Left lung (tissue), 10 donors: Measurements from ENCODE around the gene BHMT2. TPM values are rescaled to one million over a fixed set of nuclear protein-coding genes. Genes with fewer than 3 reads are reported as not detected.

Experiments
- ATAC-seq: fragments of 200-7000 bp; cut with Tn5 transposase; one replicate; pipeline ENCODE4 v1.9.1; 2020; ENCODE audit warnings: moderate library complexity
- DNase-seq, 4 donors: peaks; one replicate each; pipeline ENCODE4 v3.0.0-alpha.2; 2013 to 2020
- H3K27ac ChIP-seq, 2 donors: fragments of 200-600 bp; sonication (generic) in 1 of 2; one replicate each; pipeline versions ENCODE4 v1.5.0 to v1.8.0; 2020 to 2021
- H3K27me3 ChIP-seq, 2 donors: fragments of 200-600 bp; sonication (generic) in 1 of 2; one replicate each; pipeline versions ENCODE4 v1.5.0 to v1.8.0; 2020 to 2021
- H3K36me3 ChIP-seq, 2 donors: fragments of 200-600 bp; sonication (generic) in 1 of 2; one replicate each; pipeline versions ENCODE4 v1.5.0 to v1.8.0; 2020 to 2021
- H3K4me1 ChIP-seq, 2 donors: fragments of 200-600 bp; one replicate each; pipeline ENCODE4 v1.8.0; 2021
- H3K4me3 ChIP-seq, 2 donors: fragments of 200-600 bp; sonication (generic) in 1 of 2; one replicate each; pipeline versions ENCODE4 v1.5.0 to v1.8.0; 2020 to 2021; ENCODE audit warnings: mild to moderate bottlenecking in 1 of 2
- H3K9me3 ChIP-seq, 2 donors: fragments of 200-600 bp; sonication (generic) in 1 of 2; one replicate each; pipeline versions ENCODE4 v1.5.0 to v1.8.0; 2020 to 2021
- CTCF ChIP-seq, 2 donors: fragments of 200-600 bp; sonication (generic) in 1 of 2; IDR thresholded peaks; one replicate each; pipeline versions ENCODE4 v1.5.0 to v1.8.0; 2021; ENCODE audit warnings: antibody characterized with exemption in 2 of 2
- intact Hi-C, 2 donors: fragments of 100-400 bp; cut with DNase I; formaldehyde crosslinking; loops; one replicate each; pipeline versions ENCODE4 v1.11.2 to v1.14.2; 2022
- polyA plus RNA-seq, 6 donors: library from polyadenylated mRNA; unstranded; fragments of 120-200 nt; gene quantifications; one replicate each; pipeline ENCODE4 v1.2.1, GENCODE V29; 2013; ENCODE audit not compliant: insufficient read length in 6 of 6
- total RNA-seq, 2 donors: library from RNA; stranded (reverse); fragmentation: NEBNext Ultra II Directional; extraction: Animal tissue kit (Norgen Biotek cat#: 25700); gene quantifications; one replicate each; pipeline ENCODE4 v1.2.1, GENCODE V29; 2021
- donor health status: DM: no; HTN: yes; CAD: no.
- donor health status: DM: no; HTN: no; CAD: no.

The BHMT2 gene
- total and polyA plus RNA-seq, 8 donors = 1.8 to 4.8 (median 2.0) TPM

- Histone ChIP-seq H3K27me3 (no peaks in the 10 kb centered on the region), H3K27ac (no peak overlapping the region), H3K4me3 (no peak overlapping the region), H3K9me3 (no peaks in the 10 kb centered on the region), H3K4me1 (no peaks in the 10 kb centered on the region), H3K36me3 (no peaks in the 10 kb centered on the region)
- no peak for TF ChIP-seq CTCF (IDR thresholded peaks at IDR 0.05)
- DNase-seq = no peak
- ATAC-seq = peak; percentile 29
- intact Hi-C loops = no loop called here
Observed at GRCh38 chr5:79122973-79123372, 53.4 kb downstream of the BHMT2 start.

GRCh38 chr5:79124607-79125006, 55.0 kb downstream of the BHMT2 start:
- H3K27ac ChIP-seq = no peak overlapping the region
- H3K9me3 ChIP-seq = no peaks in the 10 kb centered on the region
- no peak for TF ChIP-seq CTCF (IDR thresholded peaks at IDR 0.05)
- H3K36me3 ChIP-seq = no peaks in the 10 kb centered on the region
- no peak for DNase-seq
- H3K4me3 ChIP-seq = no peak overlapping the region
- intact Hi-C loops = no loop called here
- H3K4me1 ChIP-seq = no peaks in the 10 kb centered on the region
- no peaks in the 10 kb centered on the region for H3K27me3 ChIP-seq
- no peak for ATAC-seq

GRCh38 chr5:79130781-79131180, 61.2 kb downstream of the BHMT2 start:
- no peak for ATAC-seq
- Histone ChIP-seq H3K36me3 (no peaks in the 10 kb centered on the region), H3K4me3 (no peak overlapping the region), H3K27me3 (no peaks in the 10 kb centered on the region), H3K9me3 (no peaks in the 10 kb centered on the region), H3K4me1 (peaks cover 5 to 10% of the 10 kb centered on the region in 2 donors), H3K27ac (no peak overlapping the region)
- no peak for TF ChIP-seq CTCF (IDR thresholded peaks at IDR 0.05)
- intact Hi-C loops = loop anchor here in 1 of 2 donors (5.0 to 10.0 kb wide), 2 partner anchors 108 to 334 kb away; no protein-coding TSS in a partner anchor
- no peak for DNase-seq

GRCh38 chr5:79133121-79133656, 63.6 kb downstream of the BHMT2 start:
- ATAC-seq (peak; percentile 87), DNase-seq (peak in 2 of 4 donors; percentile 47 to 48)
- Histone ChIP-seq H3K4me3 (peak overlapping the region in 1 of 2 donors; percentile 7), H3K27me3 (no peaks in the 10 kb centered on the region), H3K4me1 (peaks cover 5 to 10% of the 10 kb centered on the region in 2 donors), H3K9me3 (no peaks in the 10 kb centered on the region), H3K36me3 (no peaks in the 10 kb centered on the region), H3K27ac (peak overlapping the region in 1 of 2 donors; percentile 18)
- peak in 1 of 2 donors; percentile 20 for TF ChIP-seq CTCF (IDR thresholded peaks at IDR 0.05)
- intact Hi-C loops = loop anchor here in 1 of 2 donors (5.0 to 10.0 kb wide), 2 partner anchors 111 to 332 kb away; no protein-coding TSS in a partner anchor

- TF ChIP-seq CTCF (IDR thresholded peaks at IDR 0.05) = peak in 1 of 2 donors; percentile 68
- Histone ChIP-seq H3K4me1 (peaks cover 5 to 10% of the 10 kb centered on the region in 2 donors), H3K36me3 (no peaks in the 10 kb centered on the region), H3K9me3 (no peaks in the 10 kb centered on the region), H3K4me3 (peak overlapping the region in 1 of 2 donors; percentile 7), H3K27me3 (no peaks in the 10 kb centered on the region), H3K27ac (peak overlapping the region in 1 of 2 donors; percentile 18)
- peak; percentile 95 for ATAC-seq
- intact Hi-C loops = loop anchor here in 1 of 2 donors (5.0 to 10.0 kb wide), 2 partner anchors 112 to 331 kb away; no protein-coding TSS in a partner anchor
- DNase-seq = peak in 3 of 4 donors; percentile 45 to 79 (median 71)
Observed at GRCh38 chr5:79133657-79134451, 64.3 kb downstream of the BHMT2 start.
